Uterus (tissue), 2 donors: ENCODE results near the gene METTL5.
"Not testable (repeated sequence)": the region's sequence is repeated elsewhere in the genome, so short reads cannot be mapped to it uniquely, and the experiment has no call there.

ENCODE experiments used
- CTCF ChIP-seq, 4 experiments: fragments of 200-600 bp in 2 of 4; fragments of 450-650 bp in 2 of 4; sonication (generic) in 2 of 4; IDR thresholded peaks; one replicate each; pipeline ENCODE4 v1.5.1; 2016 to 2019; ENCODE audit warnings: antibody characterized with exemption in 4 of 4, mild to moderate bottlenecking in 2 of 4, moderate library complexity in 1 of 4
- POLR2A ChIP-seq, 2 donors: fragments of 450-650 bp; IDR thresholded peaks; one replicate each; pipeline ENCODE4 v1.6.1; 2016; ENCODE audit warnings: antibody characterized with exemption in 2 of 2, mild to moderate bottlenecking in 1 of 2, moderate library complexity in 1 of 2

- TF ChIP-seq CTCF, POLR2A (IDR thresholded peaks at IDR 0.05): not testable (repeated sequence)
Observed at GRCh38 chr2:169817369-169817768, 7.3 kb downstream of the METTL5 start.
